CD14-positive monocyte (primary cell): Measurements from ENCODE around the gene ITPA. TPM values are rescaled to one million over a fixed set of nuclear protein-coding genes. Genes with fewer than 3 reads are reported as not detected.

Experiments used
- DNase-seq, 3 donors: peaks; one replicate each; pipeline ENCODE4 v3.0.0-alpha.2; 2011 to 2022
- H2AFZ ChIP-seq: 2 replicates; pipeline ENCODE4 v1.6.0; 2012; ENCODE audit warnings: mild to moderate bottlenecking, low read depth, low read length, inconsistent platforms; ENCODE audit not compliant: insufficient read depth, poor library complexity, severe bottlenecking
- H3K27ac ChIP-seq, 2 donors: 1 replicate in 1 of 2; 2 replicates in 1 of 2; pipeline ENCODE4 v1.5.1; 2012 to 2013; ENCODE audit warnings: low read length in 2 of 2, control low read depth in 1 of 2, inconsistent platforms in 1 of 2, low read depth in 1 of 2, mild to moderate bottlenecking in 1 of 2
- H3K27me3 ChIP-seq, 2 donors: one replicate each; pipeline versions ENCODE4 v1.6.0 to v1.6.1; 2011 to 2013; ENCODE audit warnings: low read length in 2 of 2; ENCODE audit not compliant: control insufficient read depth in 2 of 2, insufficient read depth in 2 of 2
- H3K36me3 ChIP-seq, 2 donors: replicated peaks in 1 of 2; 1 replicate in 1 of 2; 2 replicates in 1 of 2; pipeline versions ENCODE4 v1.5.1 to v1.6.1; 2012 to 2013; ENCODE audit warnings: low read length in 2 of 2, control low read depth in 1 of 2, inconsistent platforms in 1 of 2, mild to moderate bottlenecking in 1 of 2; ENCODE audit not compliant: insufficient read depth in 2 of 2, control insufficient read depth in 1 of 2
- H3K4me1 ChIP-seq, 2 donors: 1 replicate in 1 of 2; 2 replicates in 1 of 2; pipeline versions ENCODE4 v1.5.1 to v1.6.1; 2012 to 2013; ENCODE audit warnings: low read length in 2 of 2, control low read depth in 1 of 2, inconsistent platforms in 1 of 2, mild to moderate bottlenecking in 1 of 2, moderate library complexity in 1 of 2; ENCODE audit not compliant: insufficient read depth in 2 of 2, control insufficient read depth in 1 of 2
- H3K4me2 ChIP-seq: replicated peaks from 2 replicates; pipeline ENCODE3; 2012; ENCODE audit warnings: low read length, moderate library complexity, mild to moderate bottlenecking; ENCODE audit not compliant: poor library complexity, severe bottlenecking; ENCODE audit errors: extremely low read depth
- H3K4me3 ChIP-seq, 3 experiments: fragments of 200-600 bp in 1 of 3; sonication (generic) in 1 of 3; replicated peaks in 1 of 3; 1 replicate in 2 of 3; 2 replicates in 1 of 3; pipeline ENCODE4 v1.5.1; 2011 to 2013; ENCODE audit warnings: low read length in 3 of 3, mild to moderate bottlenecking in 3 of 3, control low read depth in 2 of 3, low read depth in 2 of 3, inconsistent platforms in 1 of 3, moderate library complexity in 1 of 3
- H3K79me2 ChIP-seq: 2 replicates; pipeline ENCODE4 v1.6.0; 2012; ENCODE audit warnings: mild to moderate bottlenecking, control low read depth, inconsistent platforms, low read length, moderate library complexity; ENCODE audit not compliant: insufficient read depth
- H3K9ac ChIP-seq: 2 replicates; pipeline ENCODE4 v1.6.0; 2017; ENCODE audit warnings: low read length, mild to moderate bottlenecking; ENCODE audit not compliant: insufficient read depth, poor library complexity, severe bottlenecking
- H3K9me3 ChIP-seq, 2 donors: replicated peaks in 1 of 2; 1 replicate in 1 of 2; 2 replicates in 1 of 2; pipeline versions ENCODE4 v1.5.1 to v1.6.1; 2012 to 2013; ENCODE audit warnings: low read length in 2 of 2, control low read depth in 1 of 2; ENCODE audit not compliant: control insufficient read depth in 1 of 2, insufficient read depth in 1 of 2
- H4K20me1 ChIP-seq: 2 replicates; pipeline ENCODE4 v1.6.0; 2012; ENCODE audit warnings: mild to moderate bottlenecking, low read length, control low read depth, moderate library complexity; ENCODE audit not compliant: insufficient read depth
- H3K27ac Mint-ChIP-seq, 7 donors: one replicate each; pipeline ENCODE4 v1.8.0; 2020; ENCODE audit warnings: mild to moderate bottlenecking in 7 of 7, mixed read lengths in 7 of 7, moderate library complexity in 6 of 7, inconsistent platforms in 2 of 7
- H3K27me3 Mint-ChIP-seq, 3 donors: one replicate each; pipeline ENCODE4 v1.8.0; 2021 to 2022; ENCODE audit warnings: low read depth in 3 of 3, mild to moderate bottlenecking in 3 of 3, mixed read lengths in 3 of 3, moderate library complexity in 3 of 3, inconsistent platforms in 1 of 3
- H3K36me3 Mint-ChIP-seq, 2 donors: one replicate each; pipeline ENCODE4 v1.8.0; 2020; ENCODE audit warnings: mixed read lengths in 2 of 2, inconsistent platforms in 1 of 2, mild to moderate bottlenecking in 1 of 2
- H3K4me1 Mint-ChIP-seq: one replicate; pipeline ENCODE4 v1.8.0; 2020; ENCODE audit warnings: mild to moderate bottlenecking, mixed read lengths
- H3K4me3 Mint-ChIP-seq, 2 donors: one replicate each; pipeline ENCODE4 v1.8.0; 2020; ENCODE audit warnings: mild to moderate bottlenecking in 2 of 2, mixed read lengths in 2 of 2, moderate library complexity in 1 of 2
- H3K9me3 Mint-ChIP-seq, 7 donors: one replicate each; pipeline ENCODE4 v1.8.0; 2020 to 2022; ENCODE audit warnings: mixed read lengths in 7 of 7, mild to moderate bottlenecking in 6 of 7, moderate library complexity in 6 of 7, inconsistent platforms in 2 of 7
- WGBS: methylation state at CpG from one replicate; pipeline ENCODE4 v1.1.5; 2013; ENCODE audit warnings: missing lambda C conversion rate; ENCODE audit not compliant: insufficient coverage; 5-methylcytosine and 5-hydroxymethylcytosine counted together
- intact Hi-C, 2 donors: fragments of 100-400 bp; cut with micrococcal nuclease; formaldehyde crosslinking; loops; one replicate each; pipeline versions ENCODE4 v1.15.0 to v1.15.1; 2023
- polyA plus RNA-seq, 3 donors: library from polyadenylated mRNA; depleted of rRNA in 1 of 3; unstranded in 2 of 3; stranded (reverse) in 1 of 3; fragments of 300-500 nt in 2 of 3; fragments of >200 nt in 1 of 3; fragmentation: Illumina TruSeq in 2 of 3; gene quantifications; 1 replicate in 2 of 3; 2 replicates in 1 of 3; pipeline ENCODE4 v1.2.3, GENCODE V29; 2012 to 2021
- TF ChIP-seq, protein P1 (sequence below): fragments of 200-600 bp; IDR thresholded peaks from one replicate; pipeline ENCODE4 v1.8.0; 2022; ENCODE audit warnings: antibody characterized with exemption, mild to moderate bottlenecking

The ITPA gene
- polyA plus RNA-seq, 3 donors = 39.5 to 62.8 (median 57.0) TPM

DNA sequence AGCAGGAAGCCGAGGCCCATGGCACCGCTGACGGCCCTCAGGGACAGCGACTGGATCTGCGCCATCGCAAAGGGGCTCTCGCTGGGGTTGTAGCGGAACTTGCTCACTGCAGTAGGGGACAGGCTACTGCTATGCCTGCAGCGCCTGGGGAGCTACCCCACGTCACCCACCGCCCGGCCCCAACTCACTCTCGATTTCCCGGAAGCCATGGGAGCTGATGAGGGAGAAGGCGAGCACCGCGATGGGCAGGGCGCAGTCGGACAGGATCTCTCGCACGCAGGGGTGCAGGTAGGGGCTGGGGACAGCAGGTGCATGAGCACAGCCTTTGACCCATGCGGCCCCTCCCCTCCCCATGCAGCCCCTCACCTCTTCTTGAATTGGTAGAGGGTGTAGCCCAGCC is 19.9 kb downstream of the ITPA start:
- Mint-ChIP-seq H3K4me1 (no peaks in the 10 kb centered on the region), H3K27ac (no peak overlapping the region), H3K36me3 (peaks cover 5 to 16% of the 10 kb centered on the region in 2 donors), H3K4me3 (no peak overlapping the region), H3K27me3 (peaks cover 0 to 4% (median 0%) of the 10 kb centered on the region in 3 donors), H3K9me3 (peaks cover 0 to 1% (median 0%) of the 10 kb centered on the region in 7 donors)
- Histone ChIP-seq H4K20me1 (no peaks in the 10 kb centered on the region), H3K9me3 (no peaks in the 10 kb centered on the region), H3K27ac (no peak overlapping the region), H3K36me3 (peaks cover 0 to 5% of the 10 kb centered on the region in 2 donors), H3K9ac (no peak overlapping the region), H3K4me1 (no peaks in the 10 kb centered on the region), H3K79me2 (no peaks in the 10 kb centered on the region), H3K27me3 (no peaks in the 10 kb centered on the region), H3K4me2 (no peak overlapping the region), H2AFZ (no peak overlapping the region), H3K4me3 (no peak overlapping the region)
- 96% methylated on average over 19 of the region's 22 CpGs for WGBS
- TF ChIP-seq, protein P1, sequence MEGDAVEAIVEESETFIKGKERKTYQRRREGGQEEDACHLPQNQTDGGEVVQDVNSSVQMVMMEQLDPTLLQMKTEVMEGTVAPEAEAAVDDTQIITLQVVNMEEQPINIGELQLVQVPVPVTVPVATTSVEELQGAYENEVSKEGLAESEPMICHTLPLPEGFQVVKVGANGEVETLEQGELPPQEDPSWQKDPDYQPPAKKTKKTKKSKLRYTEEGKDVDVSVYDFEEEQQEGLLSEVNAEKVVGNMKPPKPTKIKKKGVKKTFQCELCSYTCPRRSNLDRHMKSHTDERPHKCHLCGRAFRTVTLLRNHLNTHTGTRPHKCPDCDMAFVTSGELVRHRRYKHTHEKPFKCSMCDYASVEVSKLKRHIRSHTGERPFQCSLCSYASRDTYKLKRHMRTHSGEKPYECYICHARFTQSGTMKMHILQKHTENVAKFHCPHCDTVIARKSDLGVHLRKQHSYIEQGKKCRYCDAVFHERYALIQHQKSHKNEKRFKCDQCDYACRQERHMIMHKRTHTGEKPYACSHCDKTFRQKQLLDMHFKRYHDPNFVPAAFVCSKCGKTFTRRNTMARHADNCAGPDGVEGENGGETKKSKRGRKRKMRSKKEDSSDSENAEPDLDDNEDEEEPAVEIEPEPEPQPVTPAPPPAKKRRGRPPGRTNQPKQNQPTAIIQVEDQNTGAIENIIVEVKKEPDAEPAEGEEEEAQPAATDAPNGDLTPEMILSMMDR = no peak
- no peak for DNase-seq
- intact Hi-C loops = no loop called here

DNA sequence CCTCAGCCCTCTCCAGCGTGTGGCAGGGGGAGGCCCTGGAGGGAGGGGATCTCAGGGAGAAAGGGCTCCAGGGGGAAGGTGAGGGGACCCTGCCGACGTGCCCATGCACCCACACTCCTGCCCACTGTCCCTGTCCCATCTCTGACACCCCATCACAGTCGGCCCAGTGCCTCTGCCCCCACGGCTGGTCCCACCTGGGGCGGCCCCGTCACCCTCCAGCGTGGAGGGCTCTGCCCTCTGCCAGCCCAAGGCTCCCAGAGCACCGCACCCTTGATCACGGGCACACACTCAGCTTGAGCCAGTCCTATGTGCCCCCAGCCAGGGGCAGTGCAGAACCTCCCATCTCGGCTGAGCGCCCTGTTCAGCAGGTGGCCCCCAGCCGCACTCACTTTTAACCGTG is 20.5 kb downstream of the ITPA start:
- no peaks in the 10 kb centered on the region for H3K27me3 ChIP-seq
- H3K9me3 ChIP-seq = no peaks in the 10 kb centered on the region
- H3K4me1 ChIP-seq = no peaks in the 10 kb centered on the region
- H4K20me1 ChIP-seq = no peaks in the 10 kb centered on the region
- peaks cover 0 to 1% (median 0%) of the 10 kb centered on the region in 7 donors for H3K9me3 Mint-ChIP-seq
- WGBS = 95% methylated on average over 11 of the region's 14 CpGs
- peaks cover 0 to 8% (median 0%) of the 10 kb centered on the region in 3 donors for H3K27me3 Mint-ChIP-seq
- H3K27ac ChIP-seq = no peak overlapping the region
- no peak overlapping the region for H3K9ac ChIP-seq
- no peaks in the 10 kb centered on the region for H3K36me3 ChIP-seq
- no peak overlapping the region for H2AFZ ChIP-seq
- peaks cover 4 to 11% of the 10 kb centered on the region in 2 donors for H3K36me3 Mint-ChIP-seq
- intact Hi-C loops = no loop called here
- DNase-seq = no peak
- H3K4me3 Mint-ChIP-seq = no peak overlapping the region
- no peak overlapping the region for H3K27ac Mint-ChIP-seq
- TF ChIP-seq, protein P1 = no peak
- no peaks in the 10 kb centered on the region for H3K79me2 ChIP-seq
- H3K4me1 Mint-ChIP-seq = no peaks in the 10 kb centered on the region
- no peak overlapping the region for H3K4me3 ChIP-seq
- no peak overlapping the region for H3K4me2 ChIP-seq
